HG02571 (cell line): ENCODE data around the gene BMPER.

ENCODE experiments used
- ATAC-seq: cut with Tn5 transposase; IDR thresholded peaks from one replicate; pipeline ENCODE4 v1.9.1; 2021; ENCODE audit warnings: mild to moderate bottlenecking, moderate library complexity; ENCODE audit not compliant: unreplicated experiment

The BMPER gene

DNA sequence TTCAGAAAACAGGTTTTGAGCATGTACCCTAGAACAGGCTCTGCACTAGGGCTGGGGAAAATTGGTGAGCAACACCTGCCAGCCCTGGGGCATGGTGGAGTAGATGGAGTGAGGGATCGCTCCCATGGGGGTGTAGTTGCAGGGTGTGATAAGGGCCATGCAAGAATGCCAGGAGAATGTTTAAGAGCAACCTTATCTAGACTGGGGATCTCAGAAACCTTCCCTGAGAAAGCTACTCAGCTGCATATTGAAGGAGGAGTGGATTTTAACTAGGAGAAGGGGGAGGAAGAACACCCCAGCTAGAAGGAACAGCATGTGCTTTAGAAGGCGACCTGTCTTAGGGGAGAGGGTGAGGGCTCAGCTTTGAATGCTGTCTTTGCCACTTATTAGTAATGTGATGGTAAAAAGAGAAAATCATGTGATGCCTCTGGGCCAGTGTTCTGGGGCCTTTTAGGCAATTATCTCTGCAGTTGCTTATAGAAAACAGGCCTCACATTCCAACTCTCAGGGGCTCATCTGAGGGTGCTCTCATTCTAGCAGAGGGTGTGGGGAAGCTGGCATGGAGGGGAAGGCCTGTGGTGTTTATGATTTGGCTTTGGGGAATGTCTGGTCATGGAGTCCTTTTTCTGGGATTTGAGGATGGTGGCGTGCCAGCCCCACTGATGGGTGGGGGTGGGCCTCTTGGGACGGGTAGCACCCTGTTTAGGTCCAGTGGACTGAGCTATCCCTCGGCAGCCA lies 225.4 kb downstream of the BMPER start:
- ATAC-seq, result no peak

- no peak for ATAC-seq
Measured at GRCh38 chr7:34131371-34131770, 226.0 kb downstream of the BMPER start.

DNA sequence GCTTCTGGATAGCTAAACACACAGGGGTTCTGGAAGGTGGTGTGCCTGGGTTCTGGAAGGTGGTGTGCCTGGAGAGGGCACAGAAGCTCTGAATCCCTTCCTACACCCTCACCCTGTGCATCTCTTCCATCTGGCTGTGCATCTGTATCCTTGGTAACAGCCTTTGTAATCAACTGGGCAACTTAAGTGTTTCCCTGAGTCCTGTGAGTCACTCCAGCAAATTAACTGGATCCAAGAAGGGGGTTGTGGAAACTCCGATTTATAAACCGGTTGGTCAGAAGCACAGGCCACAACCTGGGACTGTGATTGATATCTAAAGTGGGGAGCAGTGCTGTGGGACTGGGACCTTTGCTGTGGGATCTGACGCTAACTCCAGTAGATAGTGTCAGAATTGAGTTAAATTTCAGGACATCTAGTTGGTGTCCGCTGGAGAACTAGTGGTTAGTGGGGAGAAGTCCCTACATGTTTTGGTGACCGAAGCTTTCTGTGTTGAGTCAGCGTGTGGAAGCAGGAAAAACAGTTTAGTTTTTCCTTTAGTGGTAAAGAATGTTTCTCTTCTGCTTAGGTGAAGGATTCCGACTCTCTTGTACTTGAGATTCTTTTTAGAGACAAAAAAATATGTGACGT lies 228.1 kb downstream of the BMPER start:
- ATAC-seq, result no peak

- no peak for ATAC-seq
Measured at GRCh38 chr7:34133983-34134782, 228.8 kb downstream of the BMPER start.

DNA sequence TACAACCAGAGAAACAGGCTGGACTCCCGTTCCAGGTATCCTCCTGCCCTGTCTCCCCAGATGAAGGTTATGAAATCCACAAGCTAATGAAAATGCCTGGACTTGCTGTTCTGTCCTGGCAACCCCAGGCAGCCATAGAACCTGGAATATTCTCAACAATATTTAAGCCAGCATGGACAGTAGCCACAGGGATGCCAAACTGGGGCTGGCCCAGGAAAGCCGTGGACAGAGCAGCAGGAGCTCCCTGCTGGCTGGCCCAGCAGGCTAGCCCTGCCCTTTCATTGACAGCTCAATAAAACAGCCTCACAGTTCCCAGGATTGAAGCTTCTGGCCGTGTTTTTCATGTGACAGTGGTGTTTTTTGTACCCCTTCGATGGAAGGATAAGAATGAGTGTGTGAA lies 230.6 kb downstream of the BMPER start:
- ATAC-seq, result no peak

DNA sequence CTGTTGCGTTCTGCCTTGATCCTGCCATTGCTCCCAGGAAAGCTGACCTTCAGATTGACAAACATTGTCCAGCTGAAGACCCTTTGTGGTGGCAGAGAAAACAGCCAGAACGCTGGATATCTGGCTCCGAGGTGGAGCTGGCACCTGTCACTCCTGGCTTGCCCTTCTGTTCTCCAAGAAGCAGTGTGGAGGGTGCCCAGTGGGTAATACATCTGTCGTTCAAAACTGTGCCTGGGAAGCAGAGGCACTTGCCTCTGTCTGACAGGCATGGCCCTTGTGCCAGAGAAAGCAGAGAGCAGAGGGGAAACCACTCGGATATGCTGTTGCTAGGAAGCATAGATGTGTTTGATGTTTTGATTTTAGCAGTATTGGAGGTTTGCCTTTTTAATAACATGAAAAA lies 231.4 kb downstream of the BMPER start:
- ATAC-seq, result no peak

DNA sequence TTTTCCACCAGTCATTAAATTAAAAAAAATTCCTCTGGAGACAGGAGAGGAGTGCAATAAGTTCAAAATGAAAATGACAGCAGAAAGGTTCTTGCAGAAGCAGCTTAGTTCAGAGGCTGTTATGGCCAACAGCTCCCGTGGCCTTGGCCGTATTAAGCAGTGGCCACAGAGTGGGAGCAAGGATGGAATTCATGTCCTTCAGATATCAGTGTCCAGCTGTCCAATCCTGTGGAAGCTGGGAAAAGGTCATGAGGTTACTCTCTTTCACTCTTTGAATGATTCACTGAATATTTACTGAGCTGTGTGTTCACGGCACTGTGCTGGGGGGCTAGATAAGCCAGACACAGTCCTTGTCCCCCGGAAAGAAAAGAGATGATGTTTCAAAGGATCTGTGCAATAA lies 231.8 kb downstream of the BMPER start:
- ATAC-seq, result no peak

DNA sequence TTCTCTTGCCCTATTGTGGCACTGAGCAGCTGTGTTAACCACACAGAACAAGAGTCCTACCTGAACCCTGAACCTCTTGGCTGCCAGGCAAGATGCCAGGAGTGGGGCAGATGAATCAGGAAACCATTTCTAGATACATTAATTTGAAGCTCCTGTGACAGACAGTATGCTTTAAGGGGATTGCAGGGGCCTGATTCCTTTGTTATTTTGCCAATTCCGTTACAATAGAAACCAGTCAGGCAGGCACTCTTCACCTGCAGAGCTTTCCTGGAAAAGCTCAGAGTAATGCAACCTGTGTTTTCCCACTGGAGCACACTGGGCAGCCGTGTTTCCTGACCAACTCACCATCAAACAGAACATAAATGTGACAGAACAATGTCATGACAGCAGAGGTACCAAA lies 233.1 kb downstream of the BMPER start:
- ATAC-seq, result no peak

DNA sequence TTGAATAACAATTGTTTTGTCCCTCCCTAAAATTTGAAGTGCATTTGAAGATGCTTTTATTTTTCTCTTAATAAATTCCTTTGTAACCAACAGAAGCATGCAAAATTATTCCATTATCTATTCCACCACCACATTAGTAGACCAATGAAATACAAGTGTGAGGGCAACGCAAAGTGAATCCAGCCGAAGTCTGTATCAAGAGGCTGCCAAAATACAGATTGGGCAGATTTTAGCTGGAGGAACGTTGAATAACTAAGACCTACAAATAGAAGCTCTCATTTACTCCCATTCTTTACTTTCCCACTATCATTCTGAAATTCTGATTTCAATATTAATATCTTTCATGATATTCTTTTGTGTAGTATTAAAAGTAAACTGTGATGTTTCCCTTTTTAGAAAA lies 233.7 kb downstream of the BMPER start:
- ATAC-seq, result no peak

DNA sequence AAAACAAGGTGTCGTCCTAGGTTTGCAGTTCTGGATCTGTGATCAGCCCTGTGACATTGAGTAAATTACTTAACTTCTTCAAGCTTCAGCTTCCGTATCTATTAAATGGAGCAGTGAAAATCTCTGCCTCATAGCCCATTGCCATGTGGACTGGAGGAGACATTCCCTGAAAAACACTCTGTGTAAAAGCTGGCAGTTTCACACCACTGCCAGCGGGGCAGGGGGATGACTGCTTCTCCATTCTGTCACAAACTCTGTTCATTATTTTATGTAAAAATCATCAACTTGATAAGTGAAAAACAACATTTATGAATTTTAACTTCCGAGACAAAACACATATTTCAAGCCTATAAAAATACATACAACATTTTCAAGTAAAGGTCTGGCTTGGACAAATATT lies 234.7 kb downstream of the BMPER start:
- no peak for ATAC-seq

- ATAC-seq, result no peak
Measured at GRCh38 chr7:34143402-34143801, 238.1 kb downstream of the BMPER start.

- ATAC-seq, result no peak
Measured at GRCh38 chr7:34145603-34146002, 240.3 kb downstream of the BMPER start.

DNA sequence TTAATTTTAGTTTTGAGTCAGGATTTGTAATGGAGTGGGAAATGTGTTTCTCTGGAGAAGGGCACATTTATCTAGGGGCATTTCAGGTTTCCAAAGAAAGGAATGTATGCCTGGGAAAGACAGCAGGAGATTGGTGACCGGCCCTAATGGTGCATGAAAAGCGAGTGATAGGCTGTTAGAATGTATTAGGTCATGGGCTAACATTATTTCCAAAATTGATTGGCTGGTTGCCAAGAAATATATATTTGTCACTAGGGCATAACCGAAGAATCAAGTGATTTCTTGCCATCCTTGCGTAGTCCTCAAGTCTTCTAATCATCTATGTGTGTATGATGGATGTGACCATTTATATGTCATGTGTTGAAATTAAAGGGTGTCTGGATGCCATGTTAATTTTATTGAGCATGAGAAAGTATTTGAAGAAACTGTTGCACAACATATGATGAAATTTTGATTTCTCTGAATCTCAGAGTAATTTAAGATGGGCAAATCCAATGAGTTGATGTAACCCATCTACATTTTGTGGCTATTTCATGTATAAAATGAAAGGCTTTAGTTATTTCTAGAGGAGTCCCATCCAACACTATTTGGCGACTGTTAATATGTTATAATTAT lies 248.4 kb downstream of the BMPER start:
- no peak for ATAC-seq

DNA sequence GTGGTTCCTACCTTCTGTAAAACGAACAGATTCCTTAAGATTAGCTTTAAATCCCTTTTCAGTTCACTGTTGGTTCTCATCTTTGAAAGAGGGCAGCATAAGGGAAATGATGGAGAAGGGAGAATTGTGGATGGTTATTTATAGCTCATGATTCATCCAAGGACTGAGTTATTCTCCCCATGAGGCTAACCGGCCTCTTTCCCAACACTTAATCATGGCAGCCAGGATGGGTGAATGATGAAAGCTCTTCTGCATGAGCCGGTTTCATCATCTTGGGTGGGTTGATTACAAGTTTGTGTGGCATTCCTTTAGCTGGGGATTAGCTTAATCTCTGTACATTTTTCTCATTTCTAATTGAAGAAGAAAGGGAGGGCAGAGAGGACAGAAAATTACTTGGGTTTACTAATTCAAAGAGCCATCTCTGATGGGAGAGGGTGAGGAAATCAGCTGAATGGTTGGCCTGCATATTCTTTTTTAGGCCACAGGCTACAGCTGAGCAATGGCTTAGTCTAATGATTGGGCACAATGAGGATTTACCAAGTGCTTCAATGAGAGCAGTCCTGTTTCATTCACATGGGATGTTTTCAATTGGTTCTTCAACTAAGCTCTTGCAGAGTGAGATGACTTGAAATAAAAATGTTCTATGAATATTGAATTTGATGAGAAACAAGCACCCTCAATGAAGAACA lies 250.0 kb downstream of the BMPER start:
- no peak for ATAC-seq

DNA sequence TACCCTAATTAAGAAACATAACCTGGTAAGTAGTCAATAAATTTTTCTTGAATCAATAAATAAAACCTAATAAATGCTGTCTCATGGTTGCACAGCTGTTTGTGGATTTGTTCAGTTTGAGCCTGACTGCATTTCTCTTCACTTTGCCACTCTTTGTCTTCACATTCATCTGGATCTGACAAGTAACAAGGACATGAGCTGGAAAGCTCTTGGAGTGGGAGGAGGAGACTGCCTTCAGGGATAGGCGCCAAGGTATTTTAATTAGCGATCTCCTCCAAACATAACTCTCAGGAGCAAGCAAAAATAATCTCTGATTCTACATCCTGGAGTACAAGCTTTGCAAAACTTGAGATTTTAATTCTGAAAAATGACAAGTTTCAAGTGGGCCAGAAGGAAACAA lies 251.0 kb downstream of the BMPER start:
- no peak for ATAC-seq

- ATAC-seq, result no peak
Measured at GRCh38 chr7:34157137-34157536, 251.8 kb downstream of the BMPER start.

- ATAC-seq, result no peak
Measured at GRCh38 chr7:34158368-34159153, 253.2 kb downstream of the BMPER start.

GRCh38 chr7:34160261-34160752 lies 255.0 kb downstream of the BMPER start:
- ATAC-seq, result no peak

DNA sequence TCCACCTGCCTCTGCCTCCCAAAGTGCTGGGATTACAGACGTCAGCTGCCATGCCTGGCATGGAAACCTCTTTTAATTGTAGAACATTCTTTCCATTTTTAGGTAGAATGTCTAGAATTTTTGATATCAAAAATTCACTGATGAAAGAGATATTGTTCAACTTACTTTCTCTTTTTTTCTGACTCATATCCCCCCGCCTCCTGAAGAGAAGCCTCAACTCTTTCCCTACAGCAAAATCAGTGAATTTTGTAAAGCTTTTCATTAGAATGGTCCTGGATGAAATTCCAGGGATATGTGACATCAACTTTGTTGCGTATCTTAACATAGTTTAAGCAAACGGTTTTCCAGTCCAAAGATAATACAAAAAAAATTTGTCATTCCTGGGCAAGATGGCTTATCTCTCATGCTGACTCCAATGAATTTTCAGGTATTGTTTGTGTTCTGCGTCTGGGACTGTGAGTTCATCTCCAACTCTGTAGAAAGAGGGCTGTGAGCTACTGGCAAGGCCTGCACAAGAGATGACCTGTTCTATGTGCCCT lies 256.8 kb downstream of the BMPER start:
- ATAC-seq, result no peak

GRCh38 chr7:34162677-34163076 lies 257.3 kb downstream of the BMPER start:
- no peak for ATAC-seq
